Measurements from ENCODE around the gene IMMP1L.

DNA sequence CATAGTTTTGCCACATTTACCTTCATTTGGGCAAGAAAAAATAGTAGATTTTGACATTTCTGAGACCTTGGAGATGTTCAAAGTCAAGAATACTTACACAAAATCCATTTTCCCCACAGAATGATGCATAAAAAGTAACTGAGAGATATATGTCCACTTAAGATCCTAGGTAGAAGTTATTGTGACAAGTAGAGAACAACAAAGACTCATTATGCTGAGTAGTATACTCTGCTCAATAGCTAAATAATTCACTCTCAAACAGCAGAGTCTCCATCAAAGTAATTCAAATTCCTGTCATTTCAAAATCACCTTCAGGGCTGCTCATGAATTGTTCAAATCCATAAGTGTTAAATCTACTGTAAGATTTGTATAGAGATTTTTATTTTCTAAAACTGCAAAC, 35.3 kb downstream of the IMMP1L start:
- TF ChIP-seq, protein P1, sequence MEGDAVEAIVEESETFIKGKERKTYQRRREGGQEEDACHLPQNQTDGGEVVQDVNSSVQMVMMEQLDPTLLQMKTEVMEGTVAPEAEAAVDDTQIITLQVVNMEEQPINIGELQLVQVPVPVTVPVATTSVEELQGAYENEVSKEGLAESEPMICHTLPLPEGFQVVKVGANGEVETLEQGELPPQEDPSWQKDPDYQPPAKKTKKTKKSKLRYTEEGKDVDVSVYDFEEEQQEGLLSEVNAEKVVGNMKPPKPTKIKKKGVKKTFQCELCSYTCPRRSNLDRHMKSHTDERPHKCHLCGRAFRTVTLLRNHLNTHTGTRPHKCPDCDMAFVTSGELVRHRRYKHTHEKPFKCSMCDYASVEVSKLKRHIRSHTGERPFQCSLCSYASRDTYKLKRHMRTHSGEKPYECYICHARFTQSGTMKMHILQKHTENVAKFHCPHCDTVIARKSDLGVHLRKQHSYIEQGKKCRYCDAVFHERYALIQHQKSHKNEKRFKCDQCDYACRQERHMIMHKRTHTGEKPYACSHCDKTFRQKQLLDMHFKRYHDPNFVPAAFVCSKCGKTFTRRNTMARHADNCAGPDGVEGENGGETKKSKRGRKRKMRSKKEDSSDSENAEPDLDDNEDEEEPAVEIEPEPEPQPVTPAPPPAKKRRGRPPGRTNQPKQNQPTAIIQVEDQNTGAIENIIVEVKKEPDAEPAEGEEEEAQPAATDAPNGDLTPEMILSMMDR (conservative IDR thresholded peaks at IDR 0.05 in 1 of 2, IDR thresholded peaks at IDR 0.05 in 1 of 2; ENCODE audit: extremely low read depth in 1 of 2, insufficient read depth in 1 of 2, low read depth in 1 of 2, low read length in 2 of 2): no peak
- no peak for TF ChIP-seq EZH2 (IDR thresholded peaks at IDR 0.05; ENCODE audit: borderline replicate concordance, low read length)
